Sigmoid colon (tissue), 7 donors: ENCODE measurements around the gene KCNJ12. TPM values are rescaled to one million over a fixed set of nuclear protein-coding genes. Genes with fewer than 3 reads are reported as not detected.

ENCODE experiments used
- DNase-seq: peaks from one replicate; pipeline ENCODE4 v3.0.0-alpha.2; 2019
- H3K27ac ChIP-seq, 4 donors: fragments of 200-600 bp; sonication (generic); one replicate each; pipeline ENCODE4 v1.5.1; 2016 to 2019; ENCODE audit warnings: mild to moderate bottlenecking in 1 of 4
- H3K27me3 ChIP-seq, 3 donors: fragments of 200-600 bp; sonication (generic); one replicate each; pipeline ENCODE4 v1.5.1; 2019; ENCODE audit warnings: mild to moderate bottlenecking in 1 of 3
- H3K36me3 ChIP-seq, 4 donors: fragments of 200-600 bp; sonication (generic); one replicate each; pipeline ENCODE4 v1.5.1; 2016 to 2019
- H3K4me1 ChIP-seq, 4 donors: fragments of 200-600 bp; sonication (generic); one replicate each; pipeline ENCODE4 v1.5.1; 2017 to 2019
- H3K4me3 ChIP-seq, 4 donors: fragments of 200-600 bp; sonication (generic); one replicate each; pipeline ENCODE4 v1.5.1; 2017 to 2019; ENCODE audit warnings: mild to moderate bottlenecking in 2 of 4, moderate library complexity in 1 of 4
- H3K9me3 ChIP-seq, 4 donors: fragments of 200-600 bp in 3 of 4; sonication (generic) in 3 of 4; one replicate each; pipeline versions ENCODE4 v1.5.1 to v1.6.1; 2013 to 2019
- EP300 ChIP-seq, 4 donors: sonication (generic); formaldehyde crosslinking; IDR thresholded peaks; one replicate each; pipeline ENCODE4 v1.6.1; 2017; ENCODE audit warnings: antibody characterized with exemption in 4 of 4
- POLR2A ChIP-seq, 2 donors: fragments of 450-650 bp; IDR thresholded peaks; one replicate each; pipeline ENCODE4 v1.6.1; 2016; ENCODE audit warnings: antibody characterized with exemption in 2 of 2, mild to moderate bottlenecking in 2 of 2, moderate library complexity in 2 of 2
- POLR2AphosphoS5 ChIP-seq, 4 donors: sonication (generic); formaldehyde crosslinking; IDR thresholded peaks; one replicate each; pipeline ENCODE4 v1.6.1; 2017; ENCODE audit warnings: antibody characterized with exemption in 4 of 4
- WGBS, 2 donors: extraction: QIAGEN DNeasy Blood & Tissue Kit; methylation state at CpG; one replicate each; pipeline ENCODE4 v1.1.7; 2013; 5-methylcytosine and 5-hydroxymethylcytosine counted together
- intact Hi-C: fragments of 100-400 bp; cut with DNase I; formaldehyde crosslinking; loops from one replicate; pipeline ENCODE4 v1.15.1; 2023
- polyA plus RNA-seq, 3 donors: library from polyadenylated mRNA; stranded (reverse); fragments of 200-250 nt; gene quantifications; one replicate each; pipeline ENCODE4 v1.2.3, GENCODE V29; 2013
- total RNA-seq, 4 donors: library from RNA; depleted of rRNA; stranded (reverse); fragments of >200 nt; gene quantifications; one replicate each; pipeline ENCODE4 v1.1.0, GENCODE V29; 2016
- TF ChIP-seq, protein P1 (sequence below), 4 experiments: fragments of 450-650 bp in 3 of 4; fragments of 200-600 bp in 1 of 4; IDR thresholded peaks; one replicate each; pipeline ENCODE4 v1.5.1; 2016 to 2019; ENCODE audit warnings: antibody characterized with exemption in 4 of 4, mild to moderate bottlenecking in 3 of 4, moderate library complexity in 2 of 4
- donor health status: healthy with polysubstance abuse.
- donor health status: Bipolar disorder and iron deficiency.
- donor health status: healthy.

Gene KCNJ12
- total and polyA plus RNA-seq, 7 donors: 0.23 to 2.2 (median 0.60) TPM

DNA sequence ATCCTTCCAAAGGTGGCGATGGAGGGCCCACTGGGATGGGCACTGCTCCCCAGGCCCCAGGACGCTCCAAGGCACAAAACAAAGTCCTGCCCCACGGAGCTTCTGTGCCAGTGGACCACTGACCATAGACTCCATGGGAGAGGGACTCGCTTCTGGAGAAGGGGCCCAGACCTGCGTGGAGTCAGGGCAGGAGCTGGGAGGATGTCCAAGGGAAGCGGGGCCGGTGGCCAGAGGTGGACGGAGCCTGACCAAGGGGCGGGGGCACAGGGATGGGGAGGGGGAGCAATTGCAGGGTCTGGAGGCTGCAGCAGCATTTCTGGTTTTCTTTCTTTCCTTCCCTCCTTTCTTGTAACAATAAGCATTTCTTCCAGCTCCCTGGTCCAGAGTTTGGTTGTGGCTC lies 14.1 kb downstream of the KCNJ12 start:
- no peak for DNase-seq

DNA sequence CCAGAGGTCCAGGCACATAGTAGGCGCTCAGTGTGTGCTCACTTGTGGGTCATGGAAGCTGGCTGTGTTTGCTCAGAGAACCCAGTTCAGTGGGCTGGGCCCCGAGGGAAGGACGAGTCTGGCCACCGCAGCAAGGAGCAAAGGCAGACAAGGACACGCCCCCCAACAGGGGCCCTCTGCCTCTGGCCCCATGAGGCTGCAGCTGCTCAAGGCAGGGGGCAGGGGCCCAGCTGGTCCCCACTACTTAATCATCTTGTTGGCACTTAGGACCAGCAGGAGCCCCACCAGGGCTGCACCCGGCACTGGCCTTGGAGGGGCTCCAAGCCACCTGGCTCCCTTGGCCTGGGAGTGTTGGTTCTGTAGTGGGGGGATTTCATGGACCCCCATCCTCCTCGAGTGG lies 16.1 kb downstream of the KCNJ12 start:
- intact Hi-C loops: no loop called here
- 68 to 80% methylated on average over 7 of the region's 7 CpGs for WGBS, 2 donors
- TF ChIP-seq POLR2AphosphoS5 (IDR thresholded peaks at IDR 0.05) (no peak), POLR2A (IDR thresholded peaks at IDR 0.05) (no peak), EP300 (IDR thresholded peaks at IDR 0.05) (no peak)

More for the DNA sequence above, 14.1 kb downstream of the KCNJ12 start:
- Histone ChIP-seq H3K27ac (no peak overlapping the region), H3K4me1 (no peaks in the 10 kb centered on the region), H3K27me3 (no peaks in the 10 kb centered on the region), H3K4me3 (no peak overlapping the region), H3K9me3 (no peaks in the 10 kb centered on the region), H3K36me3 (no peaks in the 10 kb centered on the region)
- intact Hi-C loops: no loop called here
- TF ChIP-seq POLR2AphosphoS5 (IDR thresholded peaks at IDR 0.05) (no peak), EP300 (IDR thresholded peaks at IDR 0.05) (no peak), POLR2A (IDR thresholded peaks at IDR 0.05) (no peak)
- TF ChIP-seq, protein P1, sequence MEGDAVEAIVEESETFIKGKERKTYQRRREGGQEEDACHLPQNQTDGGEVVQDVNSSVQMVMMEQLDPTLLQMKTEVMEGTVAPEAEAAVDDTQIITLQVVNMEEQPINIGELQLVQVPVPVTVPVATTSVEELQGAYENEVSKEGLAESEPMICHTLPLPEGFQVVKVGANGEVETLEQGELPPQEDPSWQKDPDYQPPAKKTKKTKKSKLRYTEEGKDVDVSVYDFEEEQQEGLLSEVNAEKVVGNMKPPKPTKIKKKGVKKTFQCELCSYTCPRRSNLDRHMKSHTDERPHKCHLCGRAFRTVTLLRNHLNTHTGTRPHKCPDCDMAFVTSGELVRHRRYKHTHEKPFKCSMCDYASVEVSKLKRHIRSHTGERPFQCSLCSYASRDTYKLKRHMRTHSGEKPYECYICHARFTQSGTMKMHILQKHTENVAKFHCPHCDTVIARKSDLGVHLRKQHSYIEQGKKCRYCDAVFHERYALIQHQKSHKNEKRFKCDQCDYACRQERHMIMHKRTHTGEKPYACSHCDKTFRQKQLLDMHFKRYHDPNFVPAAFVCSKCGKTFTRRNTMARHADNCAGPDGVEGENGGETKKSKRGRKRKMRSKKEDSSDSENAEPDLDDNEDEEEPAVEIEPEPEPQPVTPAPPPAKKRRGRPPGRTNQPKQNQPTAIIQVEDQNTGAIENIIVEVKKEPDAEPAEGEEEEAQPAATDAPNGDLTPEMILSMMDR (IDR thresholded peaks at IDR 0.05): no peak
- WGBS, 2 donors: 88 to 92% methylated on average over 9 of the region's 9 CpGs

DNA sequence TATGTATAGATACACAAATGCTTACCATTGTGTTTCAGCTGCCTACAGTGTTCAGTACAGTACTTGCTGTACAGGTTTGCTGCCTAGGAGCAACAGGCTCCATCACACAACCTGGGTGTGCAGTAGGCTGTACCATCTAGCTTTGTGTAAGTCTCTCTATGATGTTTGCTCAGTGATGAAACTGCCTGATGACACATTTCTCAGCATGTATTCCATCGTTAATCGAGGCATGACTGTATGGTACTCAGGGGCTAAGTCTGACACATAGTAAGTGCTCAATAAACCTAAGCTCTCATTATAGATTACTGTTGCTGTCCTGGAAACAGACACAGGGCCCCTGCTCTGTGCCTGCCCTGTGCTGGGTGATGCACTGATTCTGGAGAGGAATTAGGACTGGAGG lies 18.1 kb downstream of the KCNJ12 start:
- Histone ChIP-seq H3K4me3 (no peak overlapping the region), H3K27ac (no peak overlapping the region), H3K9me3 (no peaks in the 10 kb centered on the region), H3K27me3 (no peaks in the 10 kb centered on the region), H3K4me1 (peaks cover 0 to 21% (median 13%) of the 10 kb centered on the region in 4 donors), H3K36me3 (no peaks in the 10 kb centered on the region)
- no peak for DNase-seq
- intact Hi-C loops: no loop called here
- no peak for TF ChIP-seq EP300 (IDR thresholded peaks at IDR 0.05)
- no peak for TF ChIP-seq POLR2A (IDR thresholded peaks at IDR 0.05)
- no peak for TF ChIP-seq POLR2AphosphoS5 (IDR thresholded peaks at IDR 0.05)
- TF ChIP-seq, protein P1 (IDR thresholded peaks at IDR 0.05): no peak
- WGBS, 2 donors: 50 to 74% methylated on average over 2 of the region's 2 CpGs

More for the DNA sequence above, 16.1 kb downstream of the KCNJ12 start:
- no peak for DNase-seq
- H3K27ac ChIP-seq: no peak overlapping the region
- H3K4me3 ChIP-seq: no peak overlapping the region
- H3K27me3 ChIP-seq: no peaks in the 10 kb centered on the region
- H3K4me1 ChIP-seq: peaks cover 0 to 7% (median 5%) of the 10 kb centered on the region in 4 donors
- no peaks in the 10 kb centered on the region for H3K36me3 ChIP-seq
- no peaks in the 10 kb centered on the region for H3K9me3 ChIP-seq

DNA sequence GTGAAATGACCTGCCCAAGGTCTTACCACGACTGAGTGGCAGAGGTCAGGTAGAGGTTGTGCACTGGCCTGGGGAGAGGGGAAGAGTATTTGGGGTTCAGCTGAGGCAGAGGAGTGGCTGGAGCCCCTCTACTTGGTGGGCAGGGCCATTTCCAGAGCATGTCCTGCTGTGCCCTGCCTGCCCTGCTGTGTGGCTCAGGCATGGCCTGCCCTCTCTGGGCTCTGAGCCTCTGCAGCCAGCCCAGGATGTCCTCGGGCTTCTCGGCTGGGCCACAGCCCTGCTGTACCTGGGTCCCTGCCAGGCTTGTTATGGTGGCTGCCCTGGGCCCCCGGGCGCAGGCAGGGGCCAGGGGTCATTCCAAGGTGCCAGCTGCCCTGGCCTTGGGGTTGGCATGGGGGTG lies 19.6 kb downstream of the KCNJ12 start:
- WGBS, 2 donors: 82 to 91% methylated on average over 5 of the region's 5 CpGs
- Histone ChIP-seq H3K4me1 (peaks cover 0 to 22% (median 14%) of the 10 kb centered on the region in 4 donors), H3K27ac (no peak overlapping the region), H3K9me3 (no peaks in the 10 kb centered on the region), H3K4me3 (no peak overlapping the region), H3K36me3 (no peaks in the 10 kb centered on the region), H3K27me3 (no peaks in the 10 kb centered on the region)
- DNase-seq: no peak
- TF ChIP-seq EP300 (IDR thresholded peaks at IDR 0.05) (no peak), POLR2A (IDR thresholded peaks at IDR 0.05) (no peak), POLR2AphosphoS5 (IDR thresholded peaks at IDR 0.05) (no peak)
- TF ChIP-seq, protein P1 (IDR thresholded peaks at IDR 0.05): no peak
- intact Hi-C loops: loop anchor here (5.0 kb wide), 1 partner anchor 113 kb away; the partner anchor contains the start of gene MAP2K3

DNA sequence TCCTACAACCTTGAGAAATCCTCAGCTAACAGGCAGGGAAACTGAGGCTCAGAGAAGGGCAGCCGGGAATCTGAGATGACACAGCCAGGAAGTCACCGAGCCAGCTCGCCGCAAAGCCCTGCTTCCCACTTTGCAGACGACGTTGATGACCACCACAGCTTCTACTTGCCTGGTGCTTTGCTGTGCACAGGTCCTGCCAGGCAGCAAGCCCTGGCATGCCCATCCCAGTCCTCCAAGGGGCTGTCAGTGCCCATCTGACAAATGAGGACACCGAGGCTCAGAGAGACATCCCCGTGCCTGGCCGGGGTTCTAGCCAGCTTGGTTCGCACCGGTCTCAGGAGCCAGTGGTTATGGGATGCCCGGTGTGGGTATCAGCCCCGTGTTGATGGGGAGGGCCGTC lies 20.1 kb downstream of the KCNJ12 start:
- no peak overlapping the region for H3K4me3 ChIP-seq
- H3K36me3 ChIP-seq: no peaks in the 10 kb centered on the region
- H3K27ac ChIP-seq: no peak overlapping the region
- TF ChIP-seq, protein P1 (IDR thresholded peaks at IDR 0.05): no peak
- TF ChIP-seq POLR2A (IDR thresholded peaks at IDR 0.05) (no peak), EP300 (IDR thresholded peaks at IDR 0.05) (no peak), POLR2AphosphoS5 (IDR thresholded peaks at IDR 0.05) (no peak)
- intact Hi-C loops: loop anchor here (5.0 kb wide), 1 partner anchor 114 kb away; the partner anchor contains the start of gene MAP2K3
- DNase-seq: no peak
- H3K9me3 ChIP-seq: no peaks in the 10 kb centered on the region
- H3K27me3 ChIP-seq: no peaks in the 10 kb centered on the region
- 89 to 93% methylated on average over 14 of the region's 14 CpGs for WGBS, 2 donors
- H3K4me1 ChIP-seq: peaks cover 0 to 27% (median 17%) of the 10 kb centered on the region in 4 donors
